GM19099 (cell line): ENCODE results near the gene MGME1.

Experiments
- POLR2A ChIP-seq: IDR thresholded peaks from 3 replicates; pipeline ENCODE4 v1.6.1; 2011; ENCODE audit warnings: low read depth; ENCODE audit not compliant: insufficient read length; ENCODE audit errors: extremely low read depth

The MGME1 gene

DNA sequence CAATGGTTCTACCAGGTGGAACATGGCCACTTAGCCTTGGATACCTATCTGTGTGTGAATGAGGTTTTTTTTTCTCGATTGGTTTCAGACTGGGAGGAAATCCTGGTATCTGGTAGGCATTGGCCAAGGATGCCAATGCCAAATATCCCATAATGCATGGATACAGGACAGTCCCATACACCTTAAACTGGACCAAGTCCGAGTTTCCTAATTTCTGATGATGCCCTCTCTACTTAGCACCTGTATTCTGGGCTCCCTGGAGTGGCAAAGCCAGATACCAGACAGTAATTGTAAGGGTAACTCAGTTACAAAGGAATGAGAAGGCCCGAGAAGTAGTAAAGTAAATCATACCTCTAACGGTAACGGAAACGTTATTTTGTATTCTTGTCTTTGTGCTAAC, 18.1 kb upstream of the MGME1 start:
- no peak for TF ChIP-seq POLR2A

DNA sequence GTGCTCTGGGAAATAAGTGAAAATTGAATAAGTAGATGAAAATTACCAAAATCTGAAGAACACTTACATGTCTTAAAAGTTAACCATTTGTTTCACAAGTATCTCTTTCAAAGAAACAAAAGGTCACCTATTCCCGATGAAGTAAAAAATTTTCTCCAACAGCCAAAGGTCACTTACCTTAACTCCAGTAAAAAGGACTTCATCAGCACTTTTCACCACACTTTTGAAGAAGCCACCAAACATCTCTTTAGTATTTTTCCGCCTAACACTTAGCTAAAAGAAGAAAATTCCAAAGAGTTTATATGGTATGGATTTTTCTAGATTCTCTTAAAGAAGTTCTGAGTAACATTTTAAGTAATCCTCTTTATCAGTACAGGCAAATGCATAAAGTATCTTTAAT, 17.5 kb upstream of the MGME1 start:
- TF ChIP-seq POLR2A, result no peak

DNA sequence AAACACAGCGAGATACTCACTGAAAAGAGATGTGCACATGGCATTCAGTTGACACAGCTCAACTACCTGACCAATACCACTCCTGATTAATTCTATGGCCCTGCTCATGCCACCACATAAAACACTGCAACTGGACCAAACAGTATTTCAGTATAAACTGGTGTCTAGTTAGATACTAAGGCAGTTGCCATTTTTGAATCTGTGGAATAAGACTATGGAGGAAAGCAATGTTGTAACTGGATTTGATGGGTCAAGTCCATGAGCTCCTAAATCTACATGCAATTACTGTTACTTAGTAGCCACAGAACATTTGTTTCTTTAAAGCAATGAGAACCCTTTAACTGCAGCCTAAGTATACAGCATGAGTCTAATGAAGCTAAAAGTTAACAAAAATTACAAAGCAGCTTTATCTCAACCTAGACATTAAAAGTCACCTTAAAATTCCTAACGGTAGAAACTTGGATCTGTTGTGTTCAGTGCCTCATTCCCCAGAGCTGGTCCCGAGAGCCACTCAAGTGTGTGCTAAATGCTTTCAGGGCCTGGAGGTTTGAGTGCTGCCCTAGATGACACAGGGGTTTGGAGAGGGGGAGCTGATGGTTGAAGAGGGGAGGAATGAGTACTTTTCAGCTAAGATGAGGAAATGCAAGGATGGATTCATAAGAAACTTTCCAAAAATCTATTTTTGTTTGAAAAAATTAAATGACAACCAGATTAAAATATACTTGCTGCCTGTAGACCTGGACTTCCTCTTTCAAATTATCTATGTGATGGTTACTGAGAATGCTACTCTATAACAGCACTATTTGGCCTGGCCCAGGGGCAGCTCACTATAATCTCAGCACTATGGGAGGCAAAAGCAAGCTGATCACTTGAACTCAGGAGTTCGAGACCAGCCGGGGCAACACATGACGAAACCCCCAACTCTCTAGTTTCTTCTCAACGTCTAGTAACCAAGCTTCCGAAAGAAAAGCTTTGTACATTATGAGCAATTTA, 15.8 kb upstream of the MGME1 start:
- no peak for TF ChIP-seq POLR2A

DNA sequence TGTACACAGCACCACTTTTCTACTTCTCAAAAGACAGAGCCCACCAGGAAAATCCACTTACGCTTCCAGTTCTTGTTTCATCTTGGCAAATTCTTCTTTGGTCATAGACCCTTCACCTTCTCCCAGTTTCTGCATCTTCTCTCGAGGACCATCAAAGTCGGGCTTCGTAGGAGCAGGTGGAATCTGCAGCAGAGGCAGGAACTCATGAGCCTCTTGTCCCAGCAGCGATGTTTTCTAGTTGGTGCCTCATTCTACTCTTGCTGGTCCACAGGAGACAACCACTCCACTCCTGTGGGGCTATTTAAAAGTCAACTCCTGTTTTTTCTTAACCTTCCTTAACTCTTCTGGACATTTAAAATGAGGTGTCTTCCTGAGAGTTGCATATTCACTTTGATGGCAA, 14.9 kb upstream of the MGME1 start:
- no peak for TF ChIP-seq POLR2A

DNA sequence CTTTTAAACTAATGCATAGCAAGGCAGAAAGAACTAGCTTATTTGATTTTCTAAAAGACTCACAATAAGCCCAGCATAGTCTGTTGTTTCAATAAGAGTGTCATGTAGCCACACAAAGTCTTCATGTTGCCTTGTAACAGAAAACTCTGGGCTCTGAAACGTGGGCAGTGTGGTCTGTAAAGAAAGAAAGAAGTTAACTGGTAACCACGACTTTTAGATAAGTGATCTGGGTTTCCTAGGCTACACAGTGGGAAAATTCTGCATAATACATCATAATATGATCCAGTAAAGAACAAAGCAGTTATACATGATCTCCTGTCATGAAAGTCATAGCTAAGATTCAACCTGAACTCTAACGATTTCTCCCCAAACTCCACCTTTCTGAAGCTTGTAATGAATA, 13.5 kb upstream of the MGME1 start:
- no peak for TF ChIP-seq POLR2A

DNA sequence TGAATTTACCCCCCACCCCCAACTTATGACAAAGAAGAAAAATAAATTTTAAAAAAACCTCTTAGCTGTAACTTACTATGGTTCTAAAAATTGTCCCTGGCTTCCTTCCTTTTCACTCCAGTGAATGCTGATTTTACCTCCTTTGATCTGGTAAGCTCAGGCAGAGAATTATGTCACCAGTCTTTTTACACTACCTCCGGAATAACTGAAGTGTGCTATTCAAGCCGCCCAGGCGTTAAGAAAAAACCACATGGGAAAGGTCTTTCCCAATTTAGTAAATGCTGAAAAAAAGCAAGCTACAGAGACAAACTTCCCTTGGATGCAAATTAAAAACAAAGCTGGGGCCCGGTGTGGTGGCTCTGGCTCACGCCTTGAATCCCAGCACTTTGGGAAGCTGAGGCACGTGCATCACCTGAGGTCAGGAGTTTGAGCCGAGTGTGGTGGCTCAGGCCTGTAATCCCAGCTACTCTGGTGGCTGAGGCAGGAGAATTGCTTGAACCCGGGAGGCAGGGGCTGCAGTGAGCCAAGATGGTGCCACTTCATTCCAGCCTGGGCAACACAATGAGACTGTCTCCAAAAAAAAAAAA, 12.6 kb upstream of the MGME1 start:
- TF ChIP-seq POLR2A, result no peak

DNA sequence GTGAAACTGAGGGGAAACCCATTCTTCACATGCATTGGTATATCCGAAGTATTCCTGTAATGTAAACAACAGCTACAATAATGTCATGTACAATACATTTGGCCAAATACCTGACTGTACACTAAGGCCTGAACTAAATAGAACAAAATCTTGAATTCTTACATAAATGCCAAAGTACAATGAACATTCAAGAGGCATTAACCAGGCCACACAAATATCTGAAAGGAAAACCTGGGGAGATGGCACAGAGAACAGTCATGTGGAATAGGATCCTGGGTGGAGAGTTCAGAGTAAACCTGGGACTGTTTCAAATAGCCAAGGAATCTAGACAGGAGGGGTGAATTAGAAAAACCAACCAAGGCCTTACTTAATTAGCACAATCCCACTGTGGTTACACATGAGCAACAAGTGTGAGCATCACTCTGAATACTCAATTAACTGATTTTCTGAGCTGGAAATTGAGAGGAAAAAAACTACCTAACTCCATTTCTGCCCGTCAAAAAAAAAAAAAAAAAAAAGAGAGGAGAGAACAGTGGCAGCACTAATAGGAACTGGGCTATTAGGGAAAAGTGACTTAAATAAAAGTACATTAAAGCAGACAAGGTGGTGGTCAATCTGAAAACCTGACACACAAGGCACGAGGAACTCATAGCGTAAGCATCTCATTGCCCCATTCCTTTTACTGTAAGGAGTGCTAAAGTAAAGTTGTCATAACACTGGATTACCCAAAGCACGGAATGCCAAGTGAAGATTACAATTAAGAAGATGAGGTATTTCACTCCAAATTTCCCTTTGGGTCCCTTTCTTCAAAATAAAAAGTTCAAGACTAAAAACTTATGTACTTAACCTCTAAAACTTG, 11.1 kb upstream of the MGME1 start:
- peak; percentile 14 for TF ChIP-seq POLR2A

DNA sequence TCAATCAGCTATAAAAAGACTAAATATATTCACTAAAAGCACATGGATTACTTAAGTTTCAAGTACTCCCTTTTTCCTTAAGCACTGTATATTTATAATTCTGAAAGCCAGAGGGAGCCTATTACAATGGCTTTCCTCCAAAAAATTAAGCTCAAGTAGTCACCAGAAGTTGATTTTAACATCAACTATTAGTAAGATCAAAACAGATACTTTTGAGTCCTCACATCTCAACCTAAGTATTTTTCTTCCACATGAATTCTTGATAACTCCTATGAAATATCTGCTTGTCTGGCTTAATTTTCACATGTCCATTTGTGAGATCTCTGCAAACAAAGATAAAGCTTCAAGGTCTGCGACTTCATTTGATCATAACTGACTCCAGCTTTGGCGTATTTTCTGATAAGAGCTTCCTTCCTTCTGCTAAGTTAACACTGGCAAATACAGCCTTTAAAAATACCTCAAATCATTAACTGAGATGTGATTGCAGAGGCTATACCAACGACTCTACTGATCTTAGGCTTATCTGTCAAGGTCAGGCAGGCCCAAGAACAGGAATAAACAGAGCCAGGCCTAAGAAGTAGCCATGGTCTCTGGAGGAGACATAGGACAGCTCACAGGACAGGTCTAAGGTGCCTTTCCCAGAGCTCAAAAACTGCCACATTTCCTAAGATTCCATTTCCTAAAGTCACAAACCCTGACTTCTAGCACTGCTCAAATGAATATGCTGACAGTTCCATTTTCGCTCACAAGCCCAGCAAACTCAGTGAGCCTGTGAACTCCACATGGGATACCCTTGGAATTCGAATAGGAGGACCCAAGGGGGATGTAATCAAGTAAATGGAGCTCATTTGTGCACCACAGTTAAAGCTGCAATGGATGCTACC, 10.2 kb upstream of the MGME1 start:
- TF ChIP-seq POLR2A, result no peak

DNA sequence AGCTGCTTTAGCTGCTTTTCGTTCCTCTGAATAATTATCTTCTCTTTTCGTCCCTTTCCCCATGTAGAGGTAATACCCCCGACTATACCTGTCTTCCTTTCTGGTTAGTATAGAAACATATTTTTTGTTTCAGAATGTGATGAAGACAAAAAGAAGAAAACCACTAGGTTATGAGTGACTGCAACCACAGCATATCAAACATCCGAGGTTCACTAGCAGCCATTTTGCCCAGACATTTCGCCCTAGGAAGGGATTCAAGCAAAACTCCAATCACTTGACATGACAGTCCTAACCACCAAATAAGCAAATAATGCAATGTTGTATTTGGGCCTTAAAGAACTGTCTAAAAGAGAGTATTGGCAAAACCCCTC, 9.6 kb upstream of the MGME1 start:
- no peak for TF ChIP-seq POLR2A

DNA sequence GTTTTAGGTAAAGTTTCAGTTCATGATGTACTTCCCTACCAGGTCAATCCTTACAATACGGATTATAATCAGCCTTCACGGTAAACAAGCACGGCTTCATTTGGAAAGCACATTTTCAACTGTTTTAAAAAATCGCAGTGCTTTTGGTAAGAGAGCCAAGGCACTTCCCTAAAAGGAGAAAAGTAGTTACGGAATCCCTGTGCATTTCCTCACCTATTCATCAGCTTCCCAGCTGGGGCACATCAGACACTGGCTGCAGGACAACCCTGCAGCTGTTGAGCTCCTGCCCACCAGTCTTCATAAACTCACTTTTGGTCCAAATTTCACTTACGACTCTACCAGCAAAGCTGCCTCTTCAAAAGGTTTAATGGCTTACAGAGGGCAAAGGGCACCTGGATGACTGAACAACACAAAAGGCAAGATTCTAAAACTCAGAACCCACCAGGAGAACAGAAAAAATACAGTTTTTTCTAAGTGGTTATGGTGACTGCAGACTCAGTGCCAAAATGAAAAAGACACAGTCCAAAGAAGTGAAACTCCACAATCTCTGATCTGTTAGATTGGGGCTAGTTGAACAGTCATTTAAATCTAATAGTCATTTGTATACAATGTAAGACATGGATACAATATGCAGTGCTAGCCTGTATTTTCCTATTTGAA, 7.8 kb upstream of the MGME1 start:
- TF ChIP-seq POLR2A, result peak; percentile 15

DNA sequence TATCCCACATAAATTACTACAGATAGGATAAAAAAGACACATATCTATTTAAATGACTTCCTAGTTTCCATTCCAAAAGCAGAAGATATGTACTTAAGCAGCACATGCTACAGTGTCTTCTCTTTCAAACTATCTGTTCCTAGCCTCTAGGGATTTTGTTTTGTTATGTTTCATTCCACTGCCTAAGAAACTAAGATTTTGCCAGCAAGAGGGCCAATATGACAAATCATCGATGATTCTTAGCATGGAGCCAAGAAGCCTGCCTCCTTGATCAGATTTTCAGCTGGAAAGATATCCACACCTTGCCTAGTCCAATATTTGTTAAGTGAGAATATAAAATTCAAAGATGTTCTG, 7.3 kb upstream of the MGME1 start:
- no peak for TF ChIP-seq POLR2A

DNA sequence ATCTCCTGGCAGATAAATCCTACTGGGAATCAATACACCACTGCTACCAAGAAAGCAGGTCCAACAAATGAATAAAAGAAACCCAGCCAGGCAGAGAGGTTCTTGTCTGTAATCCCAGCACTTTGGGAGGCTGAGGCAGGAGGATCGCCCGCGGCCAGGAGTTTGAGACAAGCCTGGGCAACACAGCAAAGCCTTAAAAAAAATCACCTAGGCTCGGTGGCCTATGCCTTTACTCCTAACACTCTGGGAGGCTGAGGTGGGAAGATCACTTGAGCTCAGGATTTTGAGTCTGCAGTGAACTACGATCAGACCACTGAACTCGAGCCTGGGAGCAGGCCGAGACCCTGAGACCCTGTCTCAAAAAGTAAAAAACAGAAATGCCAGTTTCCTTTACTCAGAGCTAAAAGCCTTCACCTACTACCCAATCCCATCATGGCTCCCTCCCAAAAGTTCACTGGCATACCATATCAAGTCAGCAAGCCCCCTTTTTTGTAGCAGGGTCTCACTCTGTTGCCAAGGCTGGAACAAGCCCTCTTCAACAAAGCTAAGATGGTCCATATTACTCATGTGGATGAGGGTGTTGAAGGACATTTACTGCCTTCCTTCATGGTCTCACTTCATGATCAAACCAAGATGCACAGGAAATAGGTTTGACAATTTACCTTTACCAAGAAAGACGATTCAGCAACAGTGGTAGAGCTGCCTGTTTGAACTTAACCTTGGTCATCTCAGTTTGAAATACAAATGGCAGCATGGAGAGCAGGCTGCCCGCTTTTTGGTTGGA, 5.5 kb upstream of the MGME1 start:
- no peak for TF ChIP-seq POLR2A

DNA sequence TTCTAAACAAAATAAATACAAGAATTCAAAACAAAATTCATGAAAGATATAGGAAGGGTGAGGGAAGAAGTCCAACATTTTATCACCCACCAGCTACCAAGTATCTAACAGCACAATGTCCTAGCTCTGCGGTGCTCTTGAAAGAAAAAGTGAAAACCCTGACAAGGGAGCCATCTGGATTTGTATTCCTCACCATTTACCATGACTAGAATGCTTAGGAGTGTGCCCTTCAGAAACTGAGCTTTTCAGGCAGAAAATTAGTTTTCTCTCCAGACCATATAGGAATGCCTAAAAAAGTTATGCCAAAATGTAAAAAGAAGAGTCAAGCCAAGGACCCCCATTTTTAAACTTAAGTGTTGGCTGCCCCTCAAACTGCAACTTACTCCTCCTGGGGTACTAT, 4.7 kb upstream of the MGME1 start:
- no peak for TF ChIP-seq POLR2A
